DMS53 treated with DMSO at 0.1 percent for 48 hours (cell line): ENCODE results near the gene PTTG2.
A peak's percentile ranks its signal among the peaks of the same experiment; 100 is the strongest.
"Not testable (repeated sequence)": the region's sequence is repeated elsewhere in the genome, so short reads cannot be mapped to it uniquely, and the experiment has no call there.

Experiments
- DNase-seq: peaks from one replicate; lab custom pipeline; 2025; ENCODE audit not compliant: unreplicated experiment; lab: John Stamatoyannopoulos, UW

Gene PTTG2

DNA sequence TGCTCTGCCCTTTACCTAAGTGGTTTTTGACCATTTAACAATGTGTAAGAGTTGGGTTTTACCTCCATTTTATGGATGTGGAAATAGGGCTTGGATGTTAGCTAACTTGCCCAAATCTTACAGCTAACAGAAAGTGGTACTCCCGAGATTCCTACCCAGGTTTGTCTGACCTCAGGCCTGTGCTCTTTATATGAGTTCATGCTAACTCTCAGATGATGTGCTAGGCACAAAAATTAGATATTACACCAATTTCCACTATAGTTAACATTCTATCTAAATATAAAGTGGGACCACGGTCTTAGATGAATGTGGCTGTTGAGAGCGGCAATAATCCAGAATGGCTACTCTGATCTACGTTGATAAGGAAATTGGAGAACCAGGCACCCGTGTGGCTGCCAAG is at the start of gene PTTG2:
PTTG2 (plus strand) TSS at position 301 of the 400 bp plus-strand sequence; CDS start at position 338, 37 bp downstream.
- DNase-seq: no peak

DNA sequence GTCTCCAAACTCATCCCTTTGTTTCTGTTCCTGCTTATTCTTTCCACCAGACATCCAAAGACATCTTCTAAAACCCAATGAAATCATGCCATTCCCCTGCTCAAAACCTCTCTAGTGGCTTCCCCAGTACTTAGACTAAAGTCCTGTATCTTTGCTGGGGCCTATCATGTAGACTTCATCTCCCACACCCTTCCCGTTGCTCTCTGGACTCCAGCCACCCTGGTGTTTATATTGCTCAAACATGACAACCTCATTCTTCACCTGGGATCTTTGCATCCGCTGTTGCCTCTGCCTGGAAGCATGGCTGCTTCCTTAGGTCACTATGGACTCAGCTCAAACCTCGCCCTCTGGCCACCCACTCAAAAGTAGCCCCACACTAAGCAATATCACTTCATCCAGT is 45.7 kb upstream of the PTTG2 start:
- DNase-seq: no peak

DNA sequence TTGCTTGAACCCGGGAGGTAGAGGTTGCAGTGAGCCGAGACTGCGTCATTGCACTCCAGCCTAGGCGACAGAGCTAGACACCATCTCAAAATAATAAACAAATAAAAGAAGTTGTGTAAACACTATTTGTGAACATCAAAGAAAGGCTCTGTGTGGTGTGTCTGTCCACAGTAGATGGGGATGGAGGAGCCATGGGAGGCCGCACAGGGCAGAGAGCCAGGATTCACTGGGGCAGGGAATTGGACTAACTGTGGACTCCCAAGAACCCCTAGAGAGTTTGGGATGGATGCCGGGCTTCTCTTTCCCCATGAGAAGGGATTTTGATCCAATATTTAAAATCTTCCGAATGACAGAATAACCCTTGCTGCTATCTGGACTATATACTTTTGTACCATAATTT is 42.8 kb upstream of the PTTG2 start:
- DNase-seq: peak; percentile 58

DNA sequence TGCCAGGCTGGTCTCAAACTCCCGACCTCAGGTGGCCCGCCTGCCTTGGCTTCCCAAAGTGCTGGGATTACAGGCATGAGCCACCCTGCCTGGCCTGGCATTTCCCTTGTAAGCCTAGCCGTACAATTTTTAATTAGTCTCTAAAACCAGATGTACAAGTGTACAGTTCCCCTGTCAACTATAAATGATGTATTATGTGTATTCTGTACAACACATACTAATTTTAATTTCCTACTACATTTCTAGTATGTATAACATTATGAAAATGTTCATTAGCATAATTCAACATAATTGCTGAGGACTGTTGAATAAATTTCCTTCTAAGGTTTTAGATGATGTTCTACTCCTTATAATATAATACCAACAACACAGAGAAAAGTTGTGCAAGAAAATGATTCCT is 41.5 kb upstream of the PTTG2 start:
- no peak for DNase-seq

DNA sequence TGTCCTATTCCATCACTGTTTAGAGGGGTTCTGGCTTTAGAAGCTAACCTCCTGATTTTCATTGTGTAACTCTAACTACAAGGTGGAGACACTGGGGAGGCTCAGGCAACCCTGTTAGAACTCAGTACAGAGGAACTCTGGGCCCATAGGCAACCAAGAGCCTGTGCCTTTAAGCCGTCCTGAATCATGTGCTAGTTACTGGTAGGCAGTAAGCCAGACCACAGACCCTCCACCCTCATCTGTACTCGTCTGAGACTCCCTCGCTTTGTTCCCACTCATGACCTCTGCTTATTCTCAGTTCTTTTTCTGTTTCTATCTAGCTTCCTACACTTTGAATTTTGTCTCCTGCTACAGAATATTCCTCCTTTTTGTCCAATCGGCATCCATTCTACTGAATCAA is 37.9 kb upstream of the PTTG2 start:
- DNase-seq: no peak

DNA sequence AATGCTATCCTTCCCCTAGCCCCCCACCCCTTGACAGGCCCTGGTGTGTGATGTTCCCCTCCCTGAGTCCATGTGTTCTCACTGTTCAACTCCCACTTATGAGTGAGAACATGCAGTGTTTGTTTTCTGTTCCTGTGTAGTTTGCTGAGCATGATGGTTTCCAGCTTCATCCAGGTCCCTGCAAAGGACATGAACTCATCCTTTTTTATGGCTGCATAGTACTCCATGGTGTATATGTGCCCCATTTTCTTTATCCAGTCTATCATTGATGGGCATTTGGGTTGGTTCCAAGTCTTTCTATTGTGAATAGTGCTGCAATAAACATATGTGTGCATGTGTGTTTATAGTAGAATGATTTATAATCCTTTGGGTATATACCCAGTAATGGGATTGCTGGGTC is 37.1 kb upstream of the PTTG2 start:
- DNase-seq: not testable (repeated sequence)

DNA sequence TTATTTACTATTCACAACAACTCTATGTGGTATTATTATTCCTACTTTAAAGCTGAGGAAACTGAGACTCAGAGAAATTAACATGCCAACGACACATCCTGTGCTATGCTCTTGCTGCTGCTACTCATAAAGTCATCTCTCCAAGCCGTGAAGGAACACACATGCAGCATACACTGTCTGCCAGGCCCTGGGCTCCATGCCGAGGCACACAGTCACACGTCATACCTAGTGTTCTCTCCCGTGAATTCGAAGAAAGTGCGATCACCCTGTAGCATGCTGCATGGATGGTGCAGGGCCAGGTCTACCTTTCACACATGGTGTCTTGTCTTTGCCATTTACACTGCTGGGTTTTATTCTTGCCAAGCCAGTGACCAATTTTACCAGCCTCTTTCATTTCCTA is 35.3 kb upstream of the PTTG2 start:
- no peak for DNase-seq

DNA sequence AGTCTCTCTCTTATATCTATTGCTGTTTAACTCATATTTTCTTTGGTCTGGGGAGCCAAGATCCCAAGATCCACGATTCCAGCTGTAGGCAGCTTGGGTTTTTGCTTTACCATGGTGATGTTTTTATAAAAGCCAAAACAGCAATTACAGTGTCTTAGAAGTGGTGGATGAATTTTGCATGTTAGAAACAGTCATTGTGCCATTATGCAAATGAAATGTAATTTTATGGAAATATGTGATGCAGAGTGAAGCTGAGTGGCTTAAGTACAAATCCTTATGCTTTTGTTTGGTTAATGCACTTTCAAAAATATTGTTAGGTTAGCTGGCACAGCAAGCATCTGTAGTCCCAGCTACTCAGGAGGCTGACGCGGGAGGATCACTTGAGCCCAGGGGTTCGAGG is 32.8 kb upstream of the PTTG2 start:
- no peak for DNase-seq

DNA sequence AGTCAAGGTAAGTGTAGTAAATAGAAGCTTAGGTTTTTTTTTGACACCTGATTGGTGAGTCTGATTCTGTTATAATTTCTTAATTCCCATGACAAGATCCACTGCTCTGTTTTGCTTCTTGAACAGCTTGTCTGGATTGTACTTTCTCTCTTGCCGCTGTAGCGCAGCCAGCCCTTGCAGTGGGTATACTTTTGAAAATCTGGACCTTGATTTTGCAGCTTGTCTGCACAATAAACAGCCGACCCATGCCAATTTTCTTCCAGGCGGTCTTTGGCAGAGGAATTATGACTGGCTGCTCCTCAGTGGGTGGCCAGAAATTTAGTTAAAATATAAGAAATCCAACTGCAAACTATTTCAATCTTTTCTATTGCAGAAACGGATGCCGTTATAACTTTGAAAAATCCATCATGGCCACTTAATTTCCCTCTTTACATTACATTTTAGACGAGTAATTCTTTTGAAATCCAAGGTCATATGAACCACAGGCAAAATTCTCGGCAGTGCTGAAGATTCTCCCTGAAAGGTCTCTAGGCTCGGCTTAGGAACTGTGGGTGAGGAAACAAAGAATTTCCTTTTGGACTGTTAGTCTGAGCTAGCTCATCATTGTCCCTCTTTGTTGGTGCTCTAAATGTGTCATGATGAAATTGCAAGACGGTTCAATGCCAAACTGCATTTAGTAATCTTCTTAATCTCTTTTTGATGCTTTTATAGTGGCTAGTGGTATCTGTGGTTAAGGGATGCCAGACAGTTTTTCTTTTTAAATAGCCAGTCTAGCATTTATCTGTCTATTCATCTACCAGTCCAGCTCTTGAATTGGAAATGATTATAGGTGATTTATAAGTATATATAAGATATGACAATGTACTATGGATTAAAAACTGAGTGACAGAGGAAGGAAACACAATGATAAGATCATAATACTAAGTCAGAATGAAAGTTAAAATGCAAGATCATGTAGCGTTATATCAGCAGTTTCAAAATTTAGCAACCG is 31.5 kb upstream of the PTTG2 start:
- DNase-seq: no peak

DNA sequence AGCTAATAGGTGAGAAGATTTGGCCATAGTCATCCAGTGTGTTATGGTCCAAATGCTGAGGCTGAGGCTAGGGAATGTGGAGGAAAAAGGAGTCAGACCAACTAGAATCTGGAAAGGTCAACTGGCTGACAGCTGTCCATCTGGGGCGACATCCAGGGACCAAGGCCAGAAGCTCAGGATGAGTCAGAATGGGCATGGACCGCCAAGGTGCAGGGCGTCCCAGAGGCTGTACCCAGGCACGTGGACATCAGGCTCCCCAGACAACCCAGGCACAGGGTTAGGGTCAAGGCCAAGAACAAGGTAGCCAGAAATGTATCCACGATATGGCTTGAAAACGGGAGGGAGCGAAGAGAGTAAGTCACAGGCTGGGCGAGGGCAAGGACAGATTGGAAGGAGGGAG is 26.1 kb upstream of the PTTG2 start:
- no peak for DNase-seq

DNA sequence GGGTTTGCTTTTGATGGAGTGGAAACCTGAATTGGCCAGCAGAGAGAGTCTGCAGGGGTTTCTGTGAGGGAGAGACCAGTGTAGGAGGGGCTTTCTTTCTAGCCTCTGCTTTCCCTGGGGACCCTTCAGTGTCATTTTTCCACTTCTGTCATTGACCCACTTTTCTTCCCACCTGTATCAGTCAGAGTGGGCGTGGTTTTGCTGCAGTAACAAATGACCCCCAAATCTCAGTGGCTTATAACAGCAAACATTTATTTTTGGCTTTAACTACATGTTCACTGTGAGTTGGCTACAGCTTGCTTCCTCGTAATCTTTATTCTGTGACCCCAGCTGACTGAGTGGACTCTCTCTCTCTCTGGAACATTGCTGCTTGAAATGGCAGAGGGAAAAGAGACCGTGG is 25.6 kb upstream of the PTTG2 start:
- no peak for DNase-seq

DNA sequence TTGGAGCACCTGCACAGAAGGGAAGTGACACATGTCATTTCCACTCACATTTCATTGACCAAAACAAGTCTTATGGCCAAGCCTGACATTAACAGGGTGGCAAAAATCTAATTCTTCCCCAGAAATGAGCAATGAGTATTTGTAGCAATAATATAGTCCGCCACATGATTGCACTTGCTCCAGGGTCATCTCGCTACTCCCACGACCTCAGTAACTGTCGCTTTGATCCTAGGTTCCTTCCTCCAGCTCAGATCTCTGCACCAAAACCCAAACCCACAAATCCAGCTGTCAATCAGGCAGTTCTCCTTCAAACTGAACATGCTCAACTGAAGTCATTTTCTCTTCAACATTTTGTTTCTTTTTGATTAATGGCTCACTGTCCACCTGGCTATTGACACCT is 25.2 kb upstream of the PTTG2 start:
- DNase-seq: no peak

DNA sequence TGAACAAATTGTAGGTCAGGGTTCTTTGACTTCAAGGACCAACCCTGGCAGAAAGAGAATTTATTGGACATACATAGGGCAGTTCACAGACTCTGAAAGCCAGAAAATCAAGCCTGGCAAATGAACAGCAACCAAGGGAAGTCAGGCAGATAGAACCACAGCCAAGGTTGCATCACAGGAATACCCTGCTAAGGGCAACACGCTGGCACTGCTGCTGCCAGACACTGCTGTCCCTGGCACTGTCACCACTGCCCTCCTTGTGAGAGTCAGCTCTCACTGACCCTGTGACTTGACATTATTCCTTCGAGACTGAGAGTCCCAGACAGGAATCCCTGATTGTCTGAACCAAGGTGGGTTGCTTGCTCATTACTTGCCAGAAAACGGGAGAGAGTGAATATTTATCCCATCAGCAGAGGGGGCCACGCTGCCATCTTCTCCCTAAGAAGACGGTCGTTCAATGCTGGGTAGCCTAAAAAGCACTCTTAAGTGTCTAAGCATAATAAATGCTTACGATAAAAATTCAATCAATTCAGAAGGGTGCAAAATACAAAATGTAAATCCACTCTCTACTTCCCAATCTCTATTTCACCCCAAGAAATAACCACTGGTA is 23.2 kb upstream of the PTTG2 start:
- no peak for DNase-seq

DNA sequence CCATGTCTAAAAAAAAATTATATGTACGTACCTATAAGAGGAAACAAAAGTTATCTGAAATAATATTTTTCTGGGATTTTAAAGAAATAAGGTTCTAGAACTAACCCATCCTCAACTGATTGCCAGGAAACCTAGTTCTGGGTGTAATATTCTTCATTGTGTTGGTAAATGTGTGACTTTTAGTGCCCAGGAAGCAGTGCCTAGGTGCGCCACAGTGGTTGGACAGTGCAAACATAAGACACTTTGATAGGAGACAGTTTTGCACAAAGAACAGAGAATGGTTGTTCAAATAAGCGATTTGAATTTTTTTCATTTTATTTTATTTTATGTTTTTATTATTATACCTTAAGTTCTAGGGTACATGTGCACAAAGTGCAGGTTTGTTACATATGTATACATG is 22.0 kb upstream of the PTTG2 start:
- DNase-seq: no peak

DNA sequence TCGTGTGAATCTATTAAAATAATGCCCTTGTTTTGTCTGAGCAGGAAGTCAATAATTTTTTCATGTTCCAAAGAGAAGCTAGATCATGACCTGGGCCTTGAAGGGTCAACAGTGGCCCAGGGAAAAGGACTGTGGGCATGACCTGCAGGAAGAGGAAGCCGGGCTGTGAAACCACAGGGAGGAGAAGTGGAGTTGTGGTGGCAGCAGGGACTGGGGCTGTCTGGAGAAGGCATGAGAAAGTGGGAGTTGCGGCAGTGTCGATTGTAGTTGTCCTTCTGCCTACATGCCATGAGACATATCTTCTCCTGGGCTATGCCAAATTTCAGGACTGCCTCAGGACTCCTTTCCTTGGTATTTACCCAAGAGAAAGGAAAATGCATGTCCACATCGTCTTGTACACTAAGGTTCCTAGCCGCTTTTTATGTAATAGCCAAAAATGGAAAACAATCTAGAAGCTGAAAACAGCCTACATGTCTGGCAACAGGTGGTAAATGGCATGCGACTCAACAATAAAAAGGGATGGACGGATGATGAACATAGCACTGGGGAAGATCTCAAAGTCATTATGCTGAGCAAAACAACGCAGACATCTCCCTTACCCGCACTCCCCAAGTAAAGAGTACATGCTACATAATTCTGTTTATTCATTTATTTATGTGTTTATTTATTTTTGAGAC is 13.6 kb upstream of the PTTG2 start:
- no peak for DNase-seq

DNA sequence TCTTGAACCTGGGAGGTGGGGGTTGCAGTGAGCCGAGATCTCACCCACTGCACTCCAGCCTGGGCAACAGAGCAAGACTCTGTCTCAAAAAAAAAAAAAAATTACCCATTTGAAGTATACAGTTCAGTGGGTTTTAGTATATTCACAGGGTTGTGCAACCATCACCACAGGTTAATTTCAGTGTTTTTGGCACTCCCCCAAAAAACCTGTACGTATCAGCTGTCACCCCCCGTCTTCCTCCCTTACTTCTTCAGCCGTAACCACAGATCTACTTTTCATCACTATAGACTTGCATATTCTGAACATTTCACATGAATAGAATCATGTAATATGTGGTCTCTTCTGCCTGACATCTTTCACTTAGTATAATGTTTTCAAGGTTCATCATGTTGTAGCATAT is 11.7 kb upstream of the PTTG2 start:
- no peak for DNase-seq

DNA sequence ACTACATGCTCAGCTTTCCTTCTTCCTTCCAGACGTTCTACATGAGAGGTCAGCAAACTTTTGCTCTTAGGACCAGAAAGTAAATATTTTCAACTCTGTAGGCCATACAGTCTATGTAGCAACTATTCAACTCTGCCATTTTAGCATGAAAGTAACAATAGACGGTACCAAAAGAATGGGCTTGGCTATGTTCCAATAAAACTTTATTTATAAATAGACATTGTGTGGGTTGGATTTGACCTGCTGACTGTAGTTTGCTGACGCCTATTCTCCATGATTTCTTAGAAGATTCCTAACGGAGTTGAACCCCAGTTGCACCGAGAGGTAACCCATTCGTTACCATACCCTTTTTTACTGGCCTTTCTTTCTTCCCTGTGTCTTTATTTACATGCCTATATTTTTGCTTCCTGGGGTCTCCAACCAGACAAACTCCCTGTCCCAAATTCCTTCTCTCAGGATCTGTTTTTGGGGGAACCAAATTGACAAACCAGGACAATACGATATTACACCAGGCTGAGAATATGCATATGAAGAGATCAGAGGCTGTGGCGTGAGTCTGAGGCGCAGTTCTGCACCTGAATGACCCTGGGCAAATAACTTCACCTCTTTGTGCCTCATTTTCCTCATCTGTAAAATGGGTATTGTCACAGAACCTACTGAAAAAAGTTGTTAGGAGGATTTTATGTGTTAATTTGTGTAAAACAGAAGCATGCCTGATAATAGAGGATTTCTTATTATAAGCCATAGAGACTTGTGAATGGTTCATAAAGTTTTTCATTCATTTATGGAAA is 10.4 kb upstream of the PTTG2 start:
- DNase-seq: no peak

DNA sequence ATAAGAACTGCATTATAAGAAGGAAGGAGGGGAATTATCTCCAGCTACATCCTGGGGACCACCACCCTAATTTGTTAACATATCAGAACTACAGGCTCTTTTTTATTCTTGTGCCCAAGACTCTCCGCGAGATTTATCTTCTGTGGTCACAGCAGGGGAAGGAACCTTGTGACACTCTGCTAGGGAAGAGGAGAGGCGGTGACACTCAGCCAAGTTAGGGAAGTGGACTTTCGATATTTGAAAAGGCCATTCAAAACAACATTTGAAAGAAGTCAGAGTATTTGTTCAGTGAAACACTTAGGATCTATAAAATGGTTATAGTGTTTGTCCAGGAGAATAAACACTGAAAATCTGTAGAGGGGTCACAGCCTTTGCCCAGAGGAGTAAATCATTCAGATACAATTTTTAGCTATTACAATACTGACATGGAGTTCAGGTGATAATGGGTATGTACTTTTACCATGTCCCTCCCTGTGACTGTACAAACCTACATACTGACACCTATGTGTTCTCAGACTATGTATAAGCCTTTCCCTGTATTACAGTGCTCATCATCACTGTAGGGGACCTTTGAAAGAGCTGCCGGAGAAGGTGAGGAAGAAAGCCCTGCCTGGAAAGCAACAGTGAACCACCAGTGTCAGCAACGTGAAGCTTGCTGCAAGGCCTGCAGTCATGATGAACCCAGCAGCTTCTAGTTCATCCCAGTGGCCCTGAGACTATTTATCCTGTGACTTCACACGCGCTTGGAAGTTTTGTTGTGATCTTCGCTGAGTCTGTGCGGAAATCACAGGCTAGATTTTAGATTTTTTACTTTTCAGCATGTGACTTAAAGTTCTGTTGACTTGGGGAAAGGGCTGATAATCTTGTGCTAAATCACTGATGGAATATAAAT is 8.5 kb upstream of the PTTG2 start:
- DNase-seq: no peak

DNA sequence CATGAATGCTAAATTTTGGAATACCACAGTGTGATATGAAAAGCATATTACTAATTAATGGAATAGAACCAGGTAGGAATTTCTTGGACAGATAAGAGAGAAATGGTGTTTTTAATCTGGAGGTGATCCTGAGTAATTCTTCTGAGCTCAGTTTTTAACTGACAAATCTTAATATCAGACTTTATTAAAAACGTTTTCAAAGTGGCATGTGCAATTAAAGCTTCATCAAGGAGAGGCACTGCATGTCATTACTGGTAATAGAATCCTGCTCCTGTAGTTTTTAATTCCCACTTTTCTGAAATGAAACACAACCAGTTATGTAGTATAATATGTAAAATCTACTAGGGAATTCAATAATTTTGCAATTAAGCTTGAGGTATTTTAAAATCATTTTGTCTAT is 7.0 kb upstream of the PTTG2 start:
- DNase-seq: no peak

DNA sequence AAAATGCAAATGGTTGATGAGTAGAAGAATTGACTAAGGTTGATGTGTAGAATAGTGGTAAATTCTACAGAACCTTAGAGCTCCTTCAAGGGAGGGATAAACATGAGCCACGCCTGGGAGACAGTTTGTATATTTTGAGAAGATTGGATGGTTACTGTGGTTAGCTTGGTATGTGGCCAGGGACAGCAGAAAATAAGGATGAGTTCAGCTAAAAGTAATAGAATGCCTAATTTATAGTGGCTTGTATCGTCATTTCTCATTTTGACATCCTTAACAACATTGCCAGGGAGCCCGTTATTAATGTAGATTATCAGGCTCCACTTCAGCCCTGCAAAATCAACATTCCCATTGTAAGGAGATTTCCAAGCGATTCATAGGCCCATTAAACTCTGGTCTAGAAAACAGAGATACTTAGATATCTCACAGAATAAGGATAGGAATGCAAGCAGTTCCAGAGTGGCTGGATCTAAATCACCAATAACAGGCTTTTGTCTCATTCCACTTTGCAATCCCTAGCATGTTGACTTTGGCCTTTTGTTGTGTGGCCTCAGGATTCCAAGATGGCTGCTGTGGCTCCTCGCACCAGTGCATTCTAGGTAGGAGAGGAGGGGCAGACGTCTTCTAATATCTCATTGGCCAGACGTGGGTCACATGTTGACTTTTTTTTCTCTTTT is 6.4 kb upstream of the PTTG2 start:
- no peak for DNase-seq
